ENCODE data around the gene IGF2R.

IGF2R gene

DNA sequence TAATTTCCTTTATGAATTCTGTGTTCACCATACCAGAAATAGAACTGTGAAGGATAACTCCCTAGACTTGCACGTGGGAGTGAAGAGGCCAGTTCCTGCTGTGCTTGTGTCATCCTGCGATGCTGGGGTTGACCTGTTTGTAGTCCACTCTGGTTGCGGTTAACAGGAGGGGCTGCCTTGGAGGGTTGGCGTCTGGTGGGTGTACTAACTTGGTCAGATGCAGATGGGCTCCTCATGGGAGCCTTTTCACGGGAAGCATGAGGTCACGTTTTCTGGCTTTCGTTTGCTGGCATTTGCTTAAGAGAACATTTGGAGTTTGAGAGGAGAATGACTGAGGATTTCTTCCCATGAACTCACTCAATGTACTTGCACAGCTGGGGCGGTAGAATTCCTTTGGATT lies 41.2 kb downstream of the IGF2R start:
- no peak overlapping the region for H3K4me3 ChIP-seq (ENCODE audit: low read length)
- peaks cover 21% of the 10 kb centered on the region for H3K36me3 ChIP-seq (ENCODE audit: control insufficient read depth, low read length)
- peaks cover 18% of the 10 kb centered on the region for H3K79me2 ChIP-seq (ENCODE audit: control insufficient read depth, low read length)
- TF ChIP-seq, protein P1, sequence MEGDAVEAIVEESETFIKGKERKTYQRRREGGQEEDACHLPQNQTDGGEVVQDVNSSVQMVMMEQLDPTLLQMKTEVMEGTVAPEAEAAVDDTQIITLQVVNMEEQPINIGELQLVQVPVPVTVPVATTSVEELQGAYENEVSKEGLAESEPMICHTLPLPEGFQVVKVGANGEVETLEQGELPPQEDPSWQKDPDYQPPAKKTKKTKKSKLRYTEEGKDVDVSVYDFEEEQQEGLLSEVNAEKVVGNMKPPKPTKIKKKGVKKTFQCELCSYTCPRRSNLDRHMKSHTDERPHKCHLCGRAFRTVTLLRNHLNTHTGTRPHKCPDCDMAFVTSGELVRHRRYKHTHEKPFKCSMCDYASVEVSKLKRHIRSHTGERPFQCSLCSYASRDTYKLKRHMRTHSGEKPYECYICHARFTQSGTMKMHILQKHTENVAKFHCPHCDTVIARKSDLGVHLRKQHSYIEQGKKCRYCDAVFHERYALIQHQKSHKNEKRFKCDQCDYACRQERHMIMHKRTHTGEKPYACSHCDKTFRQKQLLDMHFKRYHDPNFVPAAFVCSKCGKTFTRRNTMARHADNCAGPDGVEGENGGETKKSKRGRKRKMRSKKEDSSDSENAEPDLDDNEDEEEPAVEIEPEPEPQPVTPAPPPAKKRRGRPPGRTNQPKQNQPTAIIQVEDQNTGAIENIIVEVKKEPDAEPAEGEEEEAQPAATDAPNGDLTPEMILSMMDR (IDR thresholded peaks at IDR 0.05; ENCODE audit: low read depth, low read length, poor library complexity, severe bottlenecking) = no peak
- TF ChIP-seq EZH2phosphoT487 (IDR thresholded peaks at IDR 0.05; ENCODE audit: borderline replicate concordance, low read length) = no peak
- peaks cover 8% of the 10 kb centered on the region; the same call in 1 of the 2 replicates for H3K9me3 ChIP-seq (ENCODE audit: control insufficient read depth, insufficient read depth, low read length)
- no peaks in the 10 kb centered on the region for H3K27me3 ChIP-seq (ENCODE audit: control insufficient read depth, low read length)
- H4K20me1 ChIP-seq (ENCODE audit: control insufficient read depth, insufficient read depth, low read depth, low read length) = no peaks in the 10 kb centered on the region
- H3K27ac ChIP-seq (ENCODE audit: low read depth, low read length) = no peak overlapping the region
- H3K4me1 ChIP-seq (ENCODE audit: control insufficient read depth, low read length) = no peaks in the 10 kb centered on the region
- no peak overlapping the region for H3K4me2 ChIP-seq (ENCODE audit: low read length)
- H3K9me2 ChIP-seq (replicated peaks; ENCODE audit: control insufficient read depth, low read length) = no peaks in the 10 kb centered on the region
- H3F3A ChIP-seq (ENCODE audit: control insufficient read depth, insufficient read depth) = no peaks in the 10 kb centered on the region

DNA sequence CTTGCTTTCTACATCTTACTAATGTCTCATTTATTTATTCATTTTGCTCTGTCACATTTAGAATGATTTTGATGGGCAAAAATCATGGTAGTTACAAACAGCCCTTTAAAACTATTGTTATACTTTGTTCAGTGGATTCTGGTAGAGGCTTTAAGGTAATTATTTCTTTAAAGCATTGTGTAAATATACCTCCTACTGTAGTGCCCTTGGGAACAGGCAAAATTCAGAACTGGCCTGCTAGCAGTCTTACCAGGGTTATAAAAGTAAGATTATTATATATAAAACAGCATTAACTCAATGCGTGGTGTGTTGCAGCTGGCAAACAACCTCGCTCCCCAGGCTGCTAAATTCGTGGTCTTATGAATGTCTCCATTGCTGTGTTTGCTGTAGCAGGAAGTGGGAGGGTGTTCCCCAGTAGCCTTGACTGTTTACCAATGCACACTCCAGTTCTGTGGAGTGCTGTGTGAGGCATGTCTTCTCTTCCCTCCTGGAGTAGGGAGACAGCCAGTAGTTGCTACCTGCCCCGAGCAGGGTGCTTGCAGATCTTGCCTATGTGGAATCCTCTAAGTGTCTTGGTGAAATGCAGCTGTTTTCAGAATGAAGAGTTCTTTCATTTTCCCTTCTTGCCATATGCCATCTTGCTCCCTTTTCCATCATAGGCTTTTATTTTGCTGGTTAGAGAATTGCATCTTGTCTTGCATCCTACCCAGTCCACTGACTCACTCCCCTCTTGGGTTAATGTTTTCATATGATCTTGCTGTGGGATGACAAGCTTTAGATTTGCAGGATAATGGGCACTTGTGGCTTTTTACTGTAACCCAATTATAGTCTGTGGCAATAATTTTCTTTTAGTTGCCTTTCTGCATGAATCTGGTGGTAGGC lies 45.3 kb downstream of the IGF2R start:
- H3K27me3 ChIP-seq (ENCODE audit: control insufficient read depth, low read length) = no peaks in the 10 kb centered on the region
- H3K36me3 ChIP-seq (ENCODE audit: control insufficient read depth, low read length) = peaks cover 24% of the 10 kb centered on the region
- TF ChIP-seq, protein P1 (IDR thresholded peaks at IDR 0.05; ENCODE audit: low read depth, low read length, poor library complexity, severe bottlenecking) = no peak
- TF ChIP-seq EZH2phosphoT487 (IDR thresholded peaks at IDR 0.05; ENCODE audit: borderline replicate concordance, low read length) = no peak
- no peak overlapping the region for H3K4me2 ChIP-seq (ENCODE audit: low read length)
- H3K27ac ChIP-seq (ENCODE audit: low read depth, low read length) = no peak overlapping the region
- H3K9me3 ChIP-seq (ENCODE audit: control insufficient read depth, insufficient read depth, low read length) = no peaks in the 10 kb centered on the region
- H3K9me2 ChIP-seq (replicated peaks; ENCODE audit: control insufficient read depth, low read length) = no peaks in the 10 kb centered on the region
- no peaks in the 10 kb centered on the region for H3F3A ChIP-seq (ENCODE audit: control insufficient read depth, insufficient read depth)
- H3K79me2 ChIP-seq (ENCODE audit: control insufficient read depth, low read length) = no peaks in the 10 kb centered on the region
- no peaks in the 10 kb centered on the region for H3K4me1 ChIP-seq (ENCODE audit: control insufficient read depth, low read length)
- no peaks in the 10 kb centered on the region for H4K20me1 ChIP-seq (ENCODE audit: control insufficient read depth, insufficient read depth, low read depth, low read length)
- H3K4me3 ChIP-seq (ENCODE audit: low read length) = no peak overlapping the region

DNA sequence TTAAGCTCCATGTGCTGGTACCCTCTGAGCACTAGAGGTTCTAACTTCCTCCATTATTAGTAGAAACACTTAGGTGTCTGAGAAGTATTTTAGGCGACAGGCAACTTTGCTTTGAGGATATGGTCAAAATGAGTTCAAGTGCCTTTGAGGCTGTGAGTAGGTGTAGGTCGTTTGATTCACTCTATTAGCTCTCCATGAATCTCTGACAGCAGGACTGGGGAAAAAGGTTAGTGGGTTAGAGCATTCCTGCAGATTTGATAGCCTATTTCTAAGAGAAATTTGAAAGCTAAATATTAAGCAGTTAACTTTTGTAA lies 45.9 kb downstream of the IGF2R start:
- Histone ChIP-seq H3K9me2 (replicated peaks; ENCODE audit: control insufficient read depth, low read length) (no peaks in the 10 kb centered on the region), H3K27me3 (ENCODE audit: control insufficient read depth, low read length) (no peaks in the 10 kb centered on the region), H3K9me3 (ENCODE audit: control insufficient read depth, insufficient read depth, low read length) (no peaks in the 10 kb centered on the region), H3K36me3 (ENCODE audit: control insufficient read depth, low read length) (peaks cover 24% of the 10 kb centered on the region), H3K4me2 (ENCODE audit: low read length) (no peak overlapping the region), H3K79me2 (ENCODE audit: control insufficient read depth, low read length) (no peaks in the 10 kb centered on the region), H3K4me3 (ENCODE audit: low read length) (no peak overlapping the region), H3K27ac (ENCODE audit: low read depth, low read length) (no peak overlapping the region), H4K20me1 (ENCODE audit: control insufficient read depth, insufficient read depth, low read depth, low read length) (no peaks in the 10 kb centered on the region), H3F3A (ENCODE audit: control insufficient read depth, insufficient read depth) (no peaks in the 10 kb centered on the region), H3K4me1 (ENCODE audit: control insufficient read depth, low read length) (no peaks in the 10 kb centered on the region)
- no peak for TF ChIP-seq EZH2phosphoT487 (IDR thresholded peaks at IDR 0.05; ENCODE audit: borderline replicate concordance, low read length)
- TF ChIP-seq, protein P1 (IDR thresholded peaks at IDR 0.05; ENCODE audit: low read depth, low read length, poor library complexity, severe bottlenecking) = no peak
